ENCODE data around the gene NLRP2B.
"Not testable (repeated sequence)": the region's sequence is repeated elsewhere in the genome, so short reads cannot be mapped to it uniquely, and the experiment has no call there.

NLRP2B gene
- total RNA-seq, result 0 reads per million in 2 donors

GRCh38 chrX:57680160-57680559 is at the start of gene NLRP2B:
NLRP2B (minus strand) TSS chrX:57680260.
- no peak for DNase-seq

- not testable (repeated sequence) for DNase-seq
Observed at GRCh38 chrX:57725995-57726394, 45.9 kb upstream of the NLRP2B start.

GRCh38 chrX:57681341-57681740 is 1.3 kb upstream of the NLRP2B start:
- DNase-seq, result no peak

- DNase-seq, result no peak
Observed at GRCh38 chrX:57678686-57679428, 1.2 kb downstream of the NLRP2B start.

- no peak for DNase-seq
Observed at GRCh38 chrX:57677132-57677858, 2.8 kb downstream of the NLRP2B start.

GRCh38 chrX:57675320-57675719 is 4.7 kb downstream of the NLRP2B start:
- no peak for DNase-seq

- DNase-seq, result no peak
Observed at GRCh38 chrX:57674861-57675260, 5.2 kb downstream of the NLRP2B start.

- no peak for DNase-seq
Observed at GRCh38 chrX:57669961-57670360, 10.1 kb downstream of the NLRP2B start.

- no peak for DNase-seq
Observed at GRCh38 chrX:57667010-57667409, 13.1 kb downstream of the NLRP2B start.

GRCh38 chrX:57655065-57655464 is 25.0 kb downstream of the NLRP2B start:
- DNase-seq, result no peak

- DNase-seq, result no peak
Observed at GRCh38 chrX:57652705-57653104, 27.4 kb downstream of the NLRP2B start.

GRCh38 chrX:57651169-57651919 is 28.7 kb downstream of the NLRP2B start:
- no peak for DNase-seq

GRCh38 chrX:57647020-57647419 is 33.0 kb downstream of the NLRP2B start:
- DNase-seq, result no peak

- no peak for DNase-seq
Observed at GRCh38 chrX:57643698-57644097, 36.4 kb downstream of the NLRP2B start.

GRCh38 chrX:57641338-57641737 is 38.7 kb downstream of the NLRP2B start:
- no peak for DNase-seq

GRCh38 chrX:57640674-57641016 is 39.4 kb downstream of the NLRP2B start:
- DNase-seq, result no peak

GRCh38 chrX:57629438-57629837 is 50.6 kb downstream of the NLRP2B start:
- not testable (repeated sequence) for DNase-seq
